H1 (cell line): ENCODE data around the gene TMEM54. TPM values are rescaled to one million over a fixed set of nuclear protein-coding genes. Genes with fewer than 3 reads are reported as not detected.

Experiments used
- BCL11A ChIP-seq, 2 experiments: IDR thresholded peaks; one replicate each; pipeline ENCODE4 v1.6.1; 2011; ENCODE audit warnings: low read depth in 2 of 2, low read length in 2 of 2, mild to moderate bottlenecking in 2 of 2
- CHD7 ChIP-seq: fragments of 300-600 bp; sonication (generic); IDR thresholded peaks from 2 replicates; pipeline ENCODE4 v1.7.1; 2012; ENCODE audit warnings: low read length, moderate library complexity, mild to moderate bottlenecking, inconsistent platforms; ENCODE audit not compliant: insufficient replicate concordance
- CREB1 ChIP-seq: IDR thresholded peaks from 2 replicates; pipeline ENCODE4 v1.6.1; 2012; ENCODE audit warnings: inconsistent platforms
- E2F6 ChIP-seq: IDR thresholded peaks from 2 replicates; pipeline ENCODE4 v1.6.1; 2012; ENCODE audit warnings: inconsistent platforms
- HDAC2 ChIP-seq, 2 experiments: fragments of 300-600 bp in 1 of 2; sonication (generic) in 1 of 2; IDR thresholded peaks; 2 replicates each; pipeline ENCODE4 v1.6.1; 2011 to 2012; ENCODE audit warnings: low read depth in 2 of 2, low read length in 2 of 2, mild to moderate bottlenecking in 2 of 2, moderate library complexity in 2 of 2, borderline replicate concordance in 1 of 2, inconsistent platforms in 1 of 2
- JUN ChIP-seq: IDR thresholded peaks from 2 replicates; pipeline ENCODE4 v1.6.1; 2011; ENCODE audit warnings: low read depth, mild to moderate bottlenecking, improper control_type of control experiment, low read length
- KDM1A ChIP-seq: fragments of 200-600, 300-600 bp; sonication (generic); IDR thresholded peaks from 2 replicates; pipeline ENCODE4 v1.7.1; 2016; ENCODE audit warnings: mild to moderate bottlenecking, low read length, borderline replicate concordance
- SAP30 ChIP-seq: fragments of 300-600 bp; sonication (generic); IDR thresholded peaks from 2 replicates; pipeline ENCODE4 v1.7.1; 2012; ENCODE audit warnings: low read length, moderate library complexity, mild to moderate bottlenecking, inconsistent platforms; ENCODE audit not compliant: insufficient read depth, insufficient replicate concordance
- SP1 ChIP-seq: IDR thresholded peaks from 2 replicates; pipeline ENCODE4 v1.6.1; 2011; ENCODE audit warnings: low read depth, low read length
- polyA plus RNA-seq, 7 experiments: library from polyadenylated mRNA; depleted of rRNA in 3 of 7; stranded (reverse) in 5 of 7; unstranded in 2 of 7; fragments of >200 nt in 5 of 7; fragments of 200-250 nt in 2 of 7; gene quantifications; 1 replicate in 5 of 7; 2 replicates in 1 of 7; 4 replicates in 1 of 7; pipeline versions ENCODE4 v1.2.1 to v1.2.3, GENCODE V29; 2011 to 2013; ENCODE audit warnings: missing spikeins in 2 of 7, mixed read lengths in 2 of 7
- total RNA-seq: library from RNA; stranded (reverse); fragmentation: NEBNext Ultra II Directional; extraction: Animal tissue kit (Norgen Biotek cat#: 25700); gene quantifications from 2 replicates; pipeline ENCODE4 v1.2.1, GENCODE V29; 2021

Gene TMEM54
- total and polyA plus RNA-seq, 2 of the 8 experiments (the other 6 are each of a cell fraction or from before 2014, with no cell fraction given), result 9.5 to 58.7 TPM

- TF ChIP-seq CHD7 (no peak), KDM1A (no peak), SAP30 (no peak), BCL11A (IDR thresholded peaks at IDR 0.05; ENCODE audit: low read depth in 2 of 2, low read length in 2 of 2) (no peak), E2F6 (no peak), SP1 (no peak), CREB1 (no peak), JUN (no peak), HDAC2 (IDR thresholded peaks at IDR 0.05; ENCODE audit: borderline replicate concordance in 1 of 2, low read depth in 2 of 2, low read length in 2 of 2) (no peak)
These were observed 24.4 kb upstream of the TMEM54 start (continued) for GRCh38 chr1:32925403-32926162.
